ENCODE data around the gene SLC10A1. TPM values are rescaled to one million over a fixed set of nuclear protein-coding genes. Genes with fewer than 3 reads are reported as not detected.

The SLC10A1 gene
- total RNA-seq, 4 donors from 2014 or later, result not detected

DNA sequence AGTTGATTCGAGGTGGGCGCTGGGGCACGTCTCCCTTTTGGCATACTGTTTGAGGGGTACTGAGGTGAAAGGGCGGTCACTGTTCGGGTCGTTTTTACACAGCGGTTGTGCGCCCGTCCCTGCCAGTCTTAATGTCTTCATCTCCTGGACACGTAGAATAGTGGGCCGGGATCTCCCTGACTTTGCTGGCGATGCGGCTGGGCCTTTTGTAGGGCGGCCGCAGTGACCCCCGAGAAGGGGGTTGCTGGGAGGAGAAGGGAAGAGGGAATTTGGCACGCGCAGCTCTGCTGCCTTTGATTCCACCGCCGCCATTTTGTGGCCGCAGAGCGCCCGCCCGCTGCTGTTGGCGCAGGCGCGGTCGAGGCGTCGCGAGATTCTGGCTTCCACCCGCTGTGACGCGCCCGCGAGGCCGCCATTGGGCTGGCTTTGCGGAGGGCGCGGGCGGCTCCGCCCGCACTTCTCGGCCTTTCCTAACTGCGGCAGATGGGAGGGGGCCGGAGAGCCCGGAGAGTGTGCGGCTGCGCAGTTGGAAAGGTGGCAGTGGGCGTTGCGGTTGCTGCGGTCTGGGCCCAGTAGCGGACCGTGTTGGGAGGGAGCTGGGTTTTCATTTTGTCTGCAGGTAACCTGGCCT, 29.6 kb downstream of the SLC10A1 start:
- Histone ChIP-seq H3K27ac (peak overlapping the region; percentile 98 to 100 (median 100)), H3K4me1 (peaks cover 19 to 52% (median 31%) of the 10 kb centered on the region in 3 donors), H3K27me3 (no peaks in the 10 kb centered on the region), H3K4me3 (peak overlapping the region; percentile 78 to 96 (median 83)), H3K9me3 (no peaks in the 10 kb centered on the region), H3K36me3 (peaks cover 27 to 45% (median 31%) of the 10 kb centered on the region in 3 donors)
- 0% methylated on average over 17 to 20 of the region's 54 CpGs for WGBS, 2 donors
- intact Hi-C loops (cut with DNase I), result no loop called here
- peak in 3 of 4 donors; percentile 39 to 87 (median 51) for TF ChIP-seq POLR2A (IDR thresholded peaks at IDR 0.05)
- TF ChIP-seq, protein P1, sequence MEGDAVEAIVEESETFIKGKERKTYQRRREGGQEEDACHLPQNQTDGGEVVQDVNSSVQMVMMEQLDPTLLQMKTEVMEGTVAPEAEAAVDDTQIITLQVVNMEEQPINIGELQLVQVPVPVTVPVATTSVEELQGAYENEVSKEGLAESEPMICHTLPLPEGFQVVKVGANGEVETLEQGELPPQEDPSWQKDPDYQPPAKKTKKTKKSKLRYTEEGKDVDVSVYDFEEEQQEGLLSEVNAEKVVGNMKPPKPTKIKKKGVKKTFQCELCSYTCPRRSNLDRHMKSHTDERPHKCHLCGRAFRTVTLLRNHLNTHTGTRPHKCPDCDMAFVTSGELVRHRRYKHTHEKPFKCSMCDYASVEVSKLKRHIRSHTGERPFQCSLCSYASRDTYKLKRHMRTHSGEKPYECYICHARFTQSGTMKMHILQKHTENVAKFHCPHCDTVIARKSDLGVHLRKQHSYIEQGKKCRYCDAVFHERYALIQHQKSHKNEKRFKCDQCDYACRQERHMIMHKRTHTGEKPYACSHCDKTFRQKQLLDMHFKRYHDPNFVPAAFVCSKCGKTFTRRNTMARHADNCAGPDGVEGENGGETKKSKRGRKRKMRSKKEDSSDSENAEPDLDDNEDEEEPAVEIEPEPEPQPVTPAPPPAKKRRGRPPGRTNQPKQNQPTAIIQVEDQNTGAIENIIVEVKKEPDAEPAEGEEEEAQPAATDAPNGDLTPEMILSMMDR (IDR thresholded peaks at IDR 0.05), result peak in 1 of 6 experiments; percentile 8
- DNase-seq, result peak; percentile 46

DNA sequence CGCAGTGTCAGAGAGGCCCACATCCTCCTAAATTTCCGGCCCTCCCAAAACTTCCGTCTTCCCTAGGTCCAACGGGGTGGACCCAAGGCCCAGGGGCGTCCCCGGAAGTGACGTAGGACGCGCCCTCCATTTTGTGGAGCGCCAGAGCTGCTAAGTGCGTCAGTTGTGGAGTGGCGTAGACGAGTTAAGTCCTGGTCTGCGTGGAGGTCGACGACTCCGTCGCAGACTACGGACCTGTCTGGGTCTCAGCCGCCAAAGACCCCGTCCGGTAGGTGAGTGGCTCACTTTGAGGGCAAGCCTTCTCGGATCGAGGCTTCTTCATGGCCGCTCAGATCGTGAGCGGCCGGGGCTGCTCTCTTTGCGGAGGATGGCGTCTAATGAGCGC, 30.1 kb downstream of the SLC10A1 start, which contains the start of gene SRSF5:
Gene SRSF5 (plus strand): TSS at position 159 of the 385 bp plus-strand sequence. CDS start 1,015 bp downstream, outside the sequence.
- no peaks in the 10 kb centered on the region for H3K27me3 ChIP-seq
- TF ChIP-seq, protein P1 (IDR thresholded peaks at IDR 0.05), result no peak
- TF ChIP-seq POLR2A (IDR thresholded peaks at IDR 0.05), result peak in 3 of 4 donors; percentile 96 to 98 (median 97)
- peak within 1 kb of the TSS; percentile 98 to 100 (median 100) for H3K27ac ChIP-seq
- DNase-seq, result peak; percentile 81
- intact Hi-C loops (cut with DNase I), result no loop called here
- peak within 1 kb of the TSS; percentile 78 to 96 (median 83) for H3K4me3 ChIP-seq
- peaks cover 27 to 40% (median 28%) of the 10 kb centered on the region in 3 donors for H3K36me3 ChIP-seq
- H3K9me3 ChIP-seq, result no peaks in the 10 kb centered on the region
- WGBS, 2 donors, result 0% methylated on average over 3 to 11 of the region's 31 CpGs
- peaks cover 19 to 49% (median 31%) of the 10 kb centered on the region in 3 donors for H3K4me1 ChIP-seq

DNA sequence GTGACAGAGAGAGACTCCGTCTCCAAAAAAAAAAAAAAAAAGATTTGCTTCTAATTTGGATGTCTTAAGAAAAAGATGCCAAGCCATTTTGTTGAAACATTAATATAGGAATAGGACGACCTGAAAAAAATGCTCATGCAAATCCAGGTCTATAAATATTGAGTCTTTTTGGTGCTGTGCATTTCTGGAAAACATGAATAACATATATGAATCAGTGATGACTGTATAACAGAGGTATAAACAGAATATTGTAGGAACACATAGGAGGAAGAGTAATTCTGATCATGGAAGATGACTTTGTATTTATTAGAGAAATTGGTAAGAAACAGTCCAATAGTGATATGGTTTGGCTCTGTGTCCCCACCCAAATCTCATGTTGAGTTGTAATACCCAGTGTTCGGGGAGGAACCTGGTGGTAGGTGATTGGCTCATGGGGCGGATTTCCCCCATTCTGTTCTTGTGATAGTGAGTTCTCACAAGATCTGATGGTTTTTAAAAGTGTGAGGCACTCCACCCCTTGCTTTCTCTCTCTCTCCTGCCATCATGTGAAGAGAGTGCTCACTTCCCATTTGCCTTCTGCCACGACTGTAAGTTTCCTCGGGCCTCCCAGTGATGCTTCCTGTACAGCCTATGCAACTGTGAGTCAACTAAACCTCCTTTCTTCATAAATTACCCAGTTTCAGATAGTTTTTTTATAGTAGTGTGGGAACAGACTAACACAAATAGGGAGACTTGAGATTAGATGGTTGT, 33.1 kb downstream of the SLC10A1 start:
- no peak for DNase-seq
- no peaks in the 10 kb centered on the region for H3K27me3 ChIP-seq
- H3K4me1 ChIP-seq, result peaks cover 13 to 19% (median 17%) of the 10 kb centered on the region in 3 donors
- 71 to 84% methylated on average over 6 of the region's 6 CpGs for WGBS, 2 donors
- H3K36me3 ChIP-seq, result peaks cover 6 to 10% (median 7%) of the 10 kb centered on the region in 3 donors
- TF ChIP-seq POLR2A (IDR thresholded peaks at IDR 0.05), result no peak
- TF ChIP-seq, protein P1 (IDR thresholded peaks at IDR 0.05), result no peak
- no peak overlapping the region for H3K4me3 ChIP-seq
- H3K9me3 ChIP-seq, result no peaks in the 10 kb centered on the region
- intact Hi-C loops (cut with DNase I), result no loop called here
- H3K27ac ChIP-seq, result no peak overlapping the region

DNA sequence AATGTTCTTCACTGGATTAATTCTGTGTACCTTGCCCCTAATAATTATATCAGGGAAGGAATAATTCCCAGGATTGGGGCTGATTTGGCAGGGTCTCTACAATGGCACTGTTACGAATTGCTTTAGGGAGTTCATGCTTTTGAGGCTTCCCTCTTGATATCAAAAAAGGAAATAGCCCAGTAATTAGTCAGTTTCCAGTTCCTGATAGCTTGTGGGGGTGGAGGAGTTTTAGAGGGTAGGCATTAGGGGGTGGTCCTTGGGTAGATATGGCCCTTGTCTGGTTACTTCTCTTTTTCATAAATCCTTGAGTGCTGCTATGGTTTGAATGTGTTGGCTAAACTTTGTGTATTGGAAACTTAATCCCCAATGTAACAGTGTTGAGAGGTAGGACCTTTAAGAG, 36.2 kb downstream of the SLC10A1 start:
- WGBS, 2 donors, result 79 to 80% methylated on average over 1 of the region's 1 CpG
- H3K36me3 ChIP-seq, result no peaks in the 10 kb centered on the region
- no peak for DNase-seq
- H3K27me3 ChIP-seq, result no peaks in the 10 kb centered on the region
- H3K9me3 ChIP-seq, result no peaks in the 10 kb centered on the region
- no peak for TF ChIP-seq POLR2A (IDR thresholded peaks at IDR 0.05)
- TF ChIP-seq, protein P1 (IDR thresholded peaks at IDR 0.05), result no peak
- no peak overlapping the region for H3K4me3 ChIP-seq
- H3K4me1 ChIP-seq, result peaks cover 0 to 6% (median 3%) of the 10 kb centered on the region in 3 donors
- intact Hi-C loops (cut with DNase I), result no loop called here
- no peak overlapping the region for H3K27ac ChIP-seq

DNA sequence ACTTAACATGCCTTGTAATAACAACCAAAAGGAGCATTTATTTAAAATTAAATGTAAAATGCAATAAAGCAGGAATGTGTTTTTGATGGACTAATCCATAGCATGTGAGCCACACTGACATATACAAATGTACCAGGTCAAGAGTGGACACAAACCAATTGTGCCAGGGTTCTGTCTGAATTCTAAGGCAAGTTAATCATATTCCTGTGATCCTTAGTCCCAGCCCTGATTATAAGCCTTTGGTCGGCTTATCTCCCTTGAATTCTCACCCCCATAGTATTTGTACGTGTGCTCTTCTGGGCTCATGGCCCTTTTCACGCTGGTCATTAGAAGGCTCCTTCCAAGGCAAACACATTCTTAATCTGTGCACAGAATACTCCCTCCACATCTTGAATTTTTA, 40.7 kb downstream of the SLC10A1 start:
- 65 to 78% methylated on average over 3 of the region's 3 CpGs for WGBS, 2 donors
- TF ChIP-seq POLR2A (IDR thresholded peaks at IDR 0.05), result no peak
- TF ChIP-seq, protein P1 (IDR thresholded peaks at IDR 0.05), result no peak
- Histone ChIP-seq H3K36me3 (no peaks in the 10 kb centered on the region), H3K4me3 (no peak overlapping the region), H3K27ac (peak overlapping the region in 2 of 4 donors; percentile 66 to 69), H3K9me3 (no peaks in the 10 kb centered on the region), H3K4me1 (peaks cover 0 to 13% (median 0%) of the 10 kb centered on the region in 3 donors), H3K27me3 (no peaks in the 10 kb centered on the region)
- no peak for DNase-seq
- intact Hi-C loops (cut with DNase I), result no loop called here
